Right ventricle myocardium inferior (tissue), 1 donor: ENCODE results near the gene TMEM132D. TPM values are rescaled to one million over a fixed set of nuclear protein-coding genes. Genes with fewer than 3 reads are reported as not detected.

Experiments used
- ATAC-seq: fragments of 200-7000 bp; cut with Tn5 transposase; one replicate; pipeline ENCODE4 v1.9.1; 2020; ENCODE audit warnings: mild to moderate bottlenecking, moderate library complexity
- DNase-seq: peaks from one replicate; pipeline ENCODE4 v3.0.0; 2021; ENCODE audit errors: missing footprints
- intact Hi-C: fragments of 100-400 bp; cut with DNase I; formaldehyde crosslinking; loops from one replicate; pipeline ENCODE4 v1.11.0; 2022
- total RNA-seq: library from RNA; stranded (reverse); fragmentation: NEBNext Ultra II Directional; extraction: Animal tissue kit (Norgen Biotek cat#: 25700); gene quantifications from one replicate; pipeline ENCODE4 v1.2.1, GENCODE V29; 2021
- donor health status: DM: no; HTN: yes; CAD: no; lungs with severe emphysema.

The TMEM132D gene
- total RNA-seq, 1 donor from 2014 or later, result not detected

DNA sequence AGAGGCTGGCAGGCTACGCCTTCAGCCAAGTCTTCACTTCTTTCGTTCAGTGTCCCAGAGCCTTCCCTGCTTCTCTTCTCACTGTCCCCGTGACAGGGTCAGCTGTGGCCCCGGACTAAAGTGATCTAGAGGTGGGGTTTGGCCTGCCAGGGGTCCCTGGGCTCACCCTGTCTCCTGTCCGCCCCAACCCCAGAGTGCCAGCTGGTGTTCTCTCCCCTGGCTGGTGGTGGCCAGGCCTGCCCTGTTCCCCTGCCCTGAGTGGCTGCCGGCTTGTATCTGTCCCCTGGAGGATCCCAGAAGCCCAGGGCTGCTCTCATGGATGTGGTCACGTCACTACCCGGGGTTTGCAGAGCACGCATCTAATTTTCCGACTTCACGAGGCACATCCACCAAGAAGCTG, 753.1 kb downstream of the TMEM132D start:
- DNase-seq (no peak), ATAC-seq (no peak)
- intact Hi-C loops, result no loop called here

DNA sequence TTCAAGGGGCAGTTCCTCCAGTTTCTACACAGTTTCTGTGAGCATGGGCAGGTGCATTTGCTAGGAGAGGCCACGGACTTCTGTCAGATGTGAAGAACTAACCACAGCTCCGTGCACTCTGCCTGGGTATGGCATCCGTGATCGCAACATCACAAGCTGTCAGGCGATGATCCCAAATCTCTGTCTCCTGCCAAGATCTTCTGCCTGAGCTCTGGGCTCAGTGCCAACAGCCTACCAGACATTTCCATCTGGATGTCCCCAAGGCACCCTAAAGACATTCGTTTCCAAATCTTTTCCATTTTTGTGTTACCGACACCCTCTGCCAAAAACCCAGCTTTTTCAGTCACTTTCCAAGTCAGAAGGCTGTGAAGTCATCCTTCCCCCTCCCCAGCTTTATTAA, 758.4 kb downstream of the TMEM132D start:
- intact Hi-C loops, result no loop called here
- ATAC-seq, result no peak
- DNase-seq, result no peak

DNA sequence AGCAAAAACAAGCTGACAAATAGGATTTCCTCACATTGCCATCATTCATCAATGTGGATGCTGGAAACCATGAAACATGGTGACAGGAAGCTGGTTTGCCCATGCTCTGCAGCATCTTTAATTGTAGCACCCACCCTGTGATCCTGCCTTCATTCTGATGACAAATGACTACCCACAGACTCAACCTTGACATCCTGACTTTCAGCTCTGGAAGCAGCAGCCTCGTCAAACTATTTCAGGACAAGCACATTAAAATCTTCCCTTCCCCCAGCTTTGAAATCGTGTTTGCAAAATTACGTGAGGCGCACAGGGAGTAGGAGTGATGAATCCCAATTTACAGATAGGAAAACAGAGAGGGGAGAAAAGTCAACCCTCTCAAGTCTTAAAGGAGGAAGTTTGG, 765.0 kb downstream of the TMEM132D start:
- no peak for DNase-seq
- intact Hi-C loops, result no loop called here
- ATAC-seq, result no peak

DNA sequence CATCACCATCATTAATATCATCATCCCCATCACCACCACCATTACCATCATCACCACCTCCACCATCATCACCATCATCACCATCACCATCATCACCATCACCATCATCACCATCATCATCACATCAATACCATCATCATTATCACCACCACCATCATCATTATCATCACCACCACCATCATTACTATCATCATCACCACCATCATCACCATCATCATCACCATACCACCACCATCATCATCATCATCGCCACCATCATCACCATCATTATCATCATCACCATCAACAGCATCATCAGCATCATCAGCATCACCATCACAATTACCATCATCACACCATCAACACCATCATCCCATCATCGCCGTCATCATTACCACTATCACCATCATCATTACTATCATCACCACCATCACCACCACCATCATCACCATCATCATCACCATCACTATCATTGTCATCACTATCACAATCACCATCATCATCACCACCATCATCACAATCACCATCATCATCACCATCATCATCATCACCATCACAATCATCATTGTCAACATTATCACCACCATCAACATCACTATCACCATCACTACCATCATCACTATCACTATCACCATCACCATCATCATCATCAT, 767.0 kb downstream of the TMEM132D start:
- ATAC-seq, result no peak
- intact Hi-C loops, result no loop called here
- no peak for DNase-seq

DNA sequence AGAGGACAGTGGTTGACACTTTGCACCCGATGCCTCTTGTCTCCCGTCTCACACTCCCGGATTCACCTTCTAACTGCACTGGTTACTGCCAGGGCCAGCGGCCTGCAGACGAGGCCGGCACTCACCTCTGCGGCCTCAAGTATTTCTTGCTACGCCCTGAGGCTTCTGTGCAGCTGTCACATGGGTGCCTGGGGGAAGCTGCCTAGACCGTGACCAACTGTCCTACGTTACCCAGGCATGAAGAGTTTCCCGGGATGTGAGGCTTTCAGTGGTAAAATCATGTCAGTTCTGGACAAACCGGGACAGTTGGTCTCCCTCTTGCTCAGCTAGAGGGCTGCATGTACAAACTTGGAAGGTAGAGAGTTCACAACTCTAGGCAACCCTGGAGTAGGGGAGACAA, 776.1 kb downstream of the TMEM132D start:
- DNase-seq, result no peak
- intact Hi-C loops, result no loop called here
- ATAC-seq, result no peak

DNA sequence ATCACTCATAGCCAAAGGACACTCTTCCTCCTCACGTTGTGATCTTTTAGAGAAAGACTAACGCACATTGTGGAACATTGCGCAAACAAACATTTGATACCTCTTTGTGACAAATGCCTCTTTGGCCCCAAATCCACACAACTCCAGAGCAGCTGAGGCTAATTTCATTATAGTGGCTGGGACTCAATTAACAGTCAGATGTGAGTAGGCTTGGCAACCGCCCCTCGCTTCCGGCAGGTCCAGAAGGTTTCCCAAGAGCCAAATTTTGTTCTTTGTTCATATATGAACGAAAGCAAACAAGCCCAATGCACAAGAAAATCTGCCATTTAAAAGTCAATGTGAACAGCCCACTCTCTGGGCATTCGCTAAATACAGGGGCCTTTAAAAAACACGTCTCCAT, 776.6 kb downstream of the TMEM132D start:
- intact Hi-C loops, result no loop called here
- DNase-seq, result no peak
- ATAC-seq, result no peak

DNA sequence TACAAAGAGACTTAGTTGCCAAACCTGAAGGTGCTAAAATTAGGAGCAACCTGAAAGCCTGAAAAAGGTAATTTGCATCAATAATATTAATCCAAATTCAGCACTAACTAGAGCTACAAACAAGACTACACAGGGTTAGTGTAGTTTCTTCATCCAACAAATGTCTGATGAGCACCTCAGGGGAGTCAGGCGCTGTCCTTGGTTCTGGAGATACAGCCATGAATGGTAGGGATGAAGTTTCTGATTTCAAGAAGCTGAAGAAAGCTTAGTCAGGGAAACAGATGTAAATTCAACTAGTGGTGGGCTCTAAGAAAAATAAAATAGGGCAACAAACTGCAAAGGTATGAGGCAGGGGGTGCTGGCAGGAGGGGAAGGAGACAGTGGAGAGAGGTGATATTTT, 784.3 kb downstream of the TMEM132D start:
- intact Hi-C loops, result no loop called here
- no peak for ATAC-seq
- DNase-seq, result no peak

DNA sequence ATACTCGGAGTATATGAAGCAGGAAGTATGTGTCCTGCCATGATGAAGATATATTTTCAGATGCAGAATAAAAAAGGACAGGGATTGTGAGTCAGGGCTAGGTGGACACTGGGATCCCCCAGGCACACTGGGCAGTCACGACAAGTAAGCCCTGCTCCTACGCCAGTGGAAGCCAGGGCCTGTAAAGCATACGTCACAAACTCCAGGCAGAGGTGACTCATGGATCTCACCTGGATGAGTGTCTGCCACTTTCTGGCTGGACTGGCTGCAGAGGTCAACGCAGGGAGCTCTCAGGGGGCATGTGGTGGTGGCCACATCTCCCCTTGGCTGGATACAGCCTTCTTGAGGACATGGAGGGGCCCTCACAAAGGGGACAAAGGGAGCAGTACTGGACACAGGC, 788.3 kb downstream of the TMEM132D start:
- no peak for ATAC-seq
- intact Hi-C loops, result no loop called here
- DNase-seq, result no peak

DNA sequence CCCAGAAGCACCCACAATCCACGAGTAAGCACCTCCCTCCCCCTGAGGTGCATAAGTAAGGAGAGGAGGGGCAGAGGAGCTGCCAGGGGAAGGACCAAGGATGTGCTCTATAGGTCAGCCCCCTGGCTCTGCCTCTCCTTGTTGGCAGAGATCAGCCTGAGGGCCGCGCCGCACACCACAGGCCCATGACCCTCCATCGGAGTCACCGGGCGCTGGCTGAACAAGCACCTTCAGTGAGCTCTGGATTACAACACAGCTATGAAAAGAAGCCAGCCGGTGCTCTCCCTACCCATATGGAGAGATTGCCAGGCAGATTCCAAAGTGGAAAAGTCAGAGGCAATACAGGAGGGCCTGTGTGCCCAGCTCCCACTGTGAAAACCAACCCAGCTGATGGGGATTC, 793.2 kb downstream of the TMEM132D start:
- no peak for ATAC-seq
- intact Hi-C loops, result no loop called here
- DNase-seq, result no peak

DNA sequence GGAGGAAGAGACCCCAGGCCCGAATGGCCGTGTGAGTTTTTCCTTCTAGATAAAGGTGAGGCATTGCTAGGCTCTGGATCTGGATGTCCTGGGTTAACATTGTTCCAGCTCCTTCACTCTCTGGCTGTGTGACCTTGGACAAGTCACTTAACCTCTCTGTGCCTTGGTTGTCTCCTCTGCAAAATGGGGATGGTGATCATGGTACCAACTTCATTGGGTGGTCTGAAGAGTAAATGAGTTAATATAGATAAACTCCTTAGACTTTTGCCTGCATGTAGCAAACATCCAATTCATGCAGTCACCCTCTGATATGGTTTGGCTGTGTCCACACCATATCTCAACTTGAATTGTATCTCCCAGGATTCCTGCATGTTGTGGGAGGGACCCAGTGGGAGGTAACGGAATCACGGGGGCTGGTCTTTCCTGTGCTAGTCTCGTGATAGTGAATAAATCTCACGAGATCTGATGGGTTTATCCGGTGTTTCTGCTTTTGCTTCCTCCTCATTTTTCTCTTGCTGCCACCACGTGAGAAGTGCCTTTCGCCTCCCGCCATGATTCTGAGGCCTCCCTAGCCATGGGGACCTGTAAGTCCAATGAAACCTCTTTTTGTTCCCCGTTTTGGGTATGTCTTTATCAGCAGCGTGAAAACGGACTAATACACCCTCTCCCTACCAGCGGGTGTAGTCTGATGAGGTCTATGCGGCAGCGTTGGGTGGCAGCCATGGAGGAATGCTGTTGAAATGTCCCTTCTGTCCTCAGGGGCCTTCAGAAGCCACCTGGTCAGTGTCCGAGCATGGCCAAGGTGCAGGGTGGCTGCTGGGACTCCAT, 794.4 kb downstream of the TMEM132D start:
- DNase-seq, result no peak
- intact Hi-C loops, result no loop called here
- ATAC-seq, result no peak

DNA sequence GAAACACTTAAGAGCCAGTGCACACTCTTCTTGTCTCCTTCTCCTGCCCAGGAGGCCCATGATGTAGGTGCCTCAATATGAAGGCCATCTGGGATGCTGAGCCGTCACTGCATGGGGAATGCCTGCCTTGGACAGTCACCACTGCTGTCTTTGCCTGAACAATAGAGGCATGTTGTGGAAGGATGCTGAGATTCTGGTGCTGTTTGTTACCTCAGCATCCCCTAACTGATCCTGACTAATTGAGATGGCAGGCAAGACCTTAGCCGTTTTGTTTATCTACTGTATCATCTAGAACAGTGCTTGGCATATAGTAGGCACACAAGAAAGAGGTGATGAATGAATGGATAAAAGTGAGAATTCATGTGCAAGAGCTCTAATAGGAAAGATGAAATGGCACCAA, 797.1 kb downstream of the TMEM132D start:
- no peak for ATAC-seq
- intact Hi-C loops, result no loop called here
- no peak for DNase-seq

DNA sequence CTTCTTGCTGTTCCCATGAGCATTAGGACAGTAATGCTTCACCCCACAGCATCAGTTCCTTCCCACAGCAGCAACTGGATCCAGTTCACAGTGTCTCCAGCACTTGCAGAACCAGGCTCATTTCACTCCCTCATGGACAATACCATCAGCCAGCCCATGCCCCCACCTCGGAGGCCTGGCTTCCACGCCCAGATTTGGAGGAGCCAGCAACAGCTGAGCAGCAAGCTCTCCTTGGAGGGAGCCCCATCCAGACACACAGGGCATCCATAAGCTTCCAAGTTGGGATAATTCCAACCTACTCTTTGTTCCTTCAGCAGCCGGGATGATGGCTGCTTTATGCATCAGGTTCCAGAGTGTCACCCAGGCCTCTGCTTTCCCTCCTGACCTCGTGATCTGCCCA, 800.6 kb downstream of the TMEM132D start:
- intact Hi-C loops, result no loop called here
- ATAC-seq, result no peak

DNA sequence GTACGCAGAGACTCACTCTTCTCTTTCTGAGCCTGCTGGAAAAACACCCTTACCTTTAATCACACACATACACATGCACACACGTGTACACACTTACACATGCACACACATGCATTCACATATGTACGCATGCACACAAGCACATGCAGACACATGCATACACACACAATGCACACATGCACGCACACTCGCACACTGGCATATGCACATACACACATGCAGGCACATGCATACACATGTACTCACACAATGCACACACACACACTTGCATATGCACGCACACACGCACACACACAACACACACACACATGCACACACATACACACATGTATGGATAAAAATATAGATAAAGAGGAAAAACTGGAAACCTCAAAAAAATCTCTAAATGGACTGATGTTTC, 801.6 kb downstream of the TMEM132D start:
- intact Hi-C loops, result no loop called here
- DNase-seq (no peak), ATAC-seq (no peak)

More for the DNA sequence above, 800.6 kb downstream of the TMEM132D start:
- no peak for DNase-seq

DNA sequence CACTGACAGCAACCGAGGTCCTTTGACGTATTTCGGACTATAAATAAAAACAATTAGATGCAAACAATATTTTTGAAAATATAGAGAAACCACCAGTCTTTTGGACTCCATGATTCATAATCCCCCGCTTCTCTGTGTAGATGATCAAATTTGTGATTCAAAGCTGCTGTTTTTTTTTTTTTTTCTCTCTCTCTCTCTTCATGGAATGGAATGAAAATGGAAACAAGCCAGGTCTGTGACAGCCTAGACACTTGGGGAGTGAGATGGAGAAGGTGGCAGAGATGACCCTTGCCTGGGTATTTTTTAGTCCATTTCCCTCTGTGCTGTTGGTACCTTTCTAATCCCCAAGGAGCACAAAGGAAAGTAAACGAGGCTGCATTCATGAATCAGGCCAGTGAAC, 802.0 kb downstream of the TMEM132D start:
- DNase-seq (no peak), ATAC-seq (no peak)
- intact Hi-C loops, result no loop called here

DNA sequence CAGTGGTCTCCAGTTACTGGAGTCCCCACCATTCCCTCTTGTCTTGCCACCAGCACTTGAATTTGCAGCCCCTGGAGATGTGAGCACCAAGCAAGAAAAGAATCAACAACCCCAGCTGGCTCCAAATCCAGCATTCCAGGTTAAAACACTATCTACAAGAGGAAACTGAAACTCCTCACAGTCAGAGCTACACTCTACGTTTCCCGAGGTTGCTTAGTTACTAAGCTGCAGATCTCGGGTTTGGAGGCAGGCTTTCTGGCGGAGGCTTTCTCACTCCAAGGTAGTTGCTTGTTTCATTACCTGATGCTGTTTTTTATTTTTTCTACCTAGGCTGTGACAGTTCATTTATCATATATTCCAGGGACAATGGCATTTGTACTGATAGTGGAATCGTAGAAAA, 802.4 kb downstream of the TMEM132D start:
- intact Hi-C loops, result no loop called here
- no peak for DNase-seq
- no peak for ATAC-seq

DNA sequence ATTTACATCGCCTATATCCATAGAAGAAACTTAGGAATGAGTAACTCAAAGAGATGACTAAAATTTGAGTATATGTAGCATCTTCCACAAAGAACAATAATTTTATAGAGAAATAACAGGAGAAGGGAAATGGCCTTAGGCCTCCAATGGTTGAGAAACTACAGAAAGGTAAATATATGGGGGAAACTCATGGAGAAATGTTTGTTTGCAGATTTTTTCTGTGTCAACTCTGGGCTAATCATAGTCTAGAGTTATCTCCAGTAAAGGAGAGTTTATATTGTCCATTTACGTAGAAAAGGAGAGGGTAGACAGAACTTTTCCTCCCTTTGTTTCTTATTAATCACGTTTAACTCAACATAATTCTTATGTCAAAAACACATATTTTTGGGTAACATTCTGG, 806.4 kb downstream of the TMEM132D start:
- no peak for ATAC-seq
- intact Hi-C loops, result no loop called here
- no peak for DNase-seq

DNA sequence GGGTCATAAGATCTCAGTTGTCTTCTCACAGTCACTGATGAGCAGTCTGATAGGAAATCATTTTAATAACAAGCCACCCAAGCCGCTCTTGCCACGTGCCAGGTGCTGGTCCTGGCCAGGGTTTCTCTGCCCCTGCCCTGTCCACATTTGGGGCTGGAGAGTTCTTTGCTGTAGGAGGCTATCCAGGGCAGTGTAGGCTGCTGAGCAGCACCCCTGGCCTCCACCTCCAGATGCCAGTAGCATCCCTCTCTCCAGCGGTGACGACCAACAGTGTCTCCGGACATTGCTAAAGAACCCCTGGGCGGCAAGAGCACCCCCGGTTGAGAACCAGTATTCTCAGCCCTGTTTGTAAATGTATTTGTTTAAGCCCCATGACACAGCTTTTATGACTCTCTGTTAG, 806.9 kb downstream of the TMEM132D start:
- ATAC-seq (no peak), DNase-seq (no peak)
- intact Hi-C loops, result no loop called here

DNA sequence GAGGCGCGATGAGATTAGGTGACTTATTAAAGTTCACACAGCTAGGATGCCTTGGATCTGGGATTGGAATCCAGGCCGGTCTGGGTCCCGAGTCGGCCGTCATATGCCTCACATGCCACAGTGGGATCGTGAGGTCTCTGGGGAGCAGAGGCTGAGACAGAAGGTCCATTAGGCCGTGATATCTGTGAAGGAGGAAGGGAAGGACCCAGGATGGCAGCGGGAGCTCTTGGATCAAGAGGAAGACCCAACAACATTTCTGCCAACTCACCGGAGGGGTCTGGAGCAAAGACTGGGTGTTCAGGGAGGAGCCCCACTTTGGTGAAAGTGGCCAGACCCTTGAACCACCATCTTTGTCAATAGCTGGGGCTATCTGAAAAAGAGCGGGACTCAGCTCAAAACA, 807.6 kb downstream of the TMEM132D start:
- ATAC-seq (no peak), DNase-seq (no peak)
- intact Hi-C loops, result no loop called here

DNA sequence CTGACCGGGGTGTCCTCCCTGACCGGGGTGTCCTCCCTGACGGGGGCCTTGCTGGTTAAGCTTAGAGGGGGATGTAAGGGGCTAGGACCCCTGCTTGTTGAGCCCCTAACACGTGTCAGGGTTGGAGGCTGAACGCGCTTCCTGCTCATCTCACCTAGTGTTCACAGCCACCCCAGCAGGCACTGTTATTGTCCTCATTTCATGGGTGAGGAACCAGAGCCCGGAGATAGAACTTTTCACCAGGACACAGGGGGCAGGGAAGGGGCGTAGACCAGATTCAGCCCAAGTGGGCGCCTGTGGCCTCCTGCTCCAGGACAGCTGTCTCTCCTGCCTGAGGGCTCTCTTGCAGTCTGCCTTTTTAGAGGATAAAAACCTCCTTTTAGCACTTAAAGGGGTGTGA, 814.2 kb downstream of the TMEM132D start:
- DNase-seq (no peak), ATAC-seq (no peak)
- intact Hi-C loops, result no loop called here

DNA sequence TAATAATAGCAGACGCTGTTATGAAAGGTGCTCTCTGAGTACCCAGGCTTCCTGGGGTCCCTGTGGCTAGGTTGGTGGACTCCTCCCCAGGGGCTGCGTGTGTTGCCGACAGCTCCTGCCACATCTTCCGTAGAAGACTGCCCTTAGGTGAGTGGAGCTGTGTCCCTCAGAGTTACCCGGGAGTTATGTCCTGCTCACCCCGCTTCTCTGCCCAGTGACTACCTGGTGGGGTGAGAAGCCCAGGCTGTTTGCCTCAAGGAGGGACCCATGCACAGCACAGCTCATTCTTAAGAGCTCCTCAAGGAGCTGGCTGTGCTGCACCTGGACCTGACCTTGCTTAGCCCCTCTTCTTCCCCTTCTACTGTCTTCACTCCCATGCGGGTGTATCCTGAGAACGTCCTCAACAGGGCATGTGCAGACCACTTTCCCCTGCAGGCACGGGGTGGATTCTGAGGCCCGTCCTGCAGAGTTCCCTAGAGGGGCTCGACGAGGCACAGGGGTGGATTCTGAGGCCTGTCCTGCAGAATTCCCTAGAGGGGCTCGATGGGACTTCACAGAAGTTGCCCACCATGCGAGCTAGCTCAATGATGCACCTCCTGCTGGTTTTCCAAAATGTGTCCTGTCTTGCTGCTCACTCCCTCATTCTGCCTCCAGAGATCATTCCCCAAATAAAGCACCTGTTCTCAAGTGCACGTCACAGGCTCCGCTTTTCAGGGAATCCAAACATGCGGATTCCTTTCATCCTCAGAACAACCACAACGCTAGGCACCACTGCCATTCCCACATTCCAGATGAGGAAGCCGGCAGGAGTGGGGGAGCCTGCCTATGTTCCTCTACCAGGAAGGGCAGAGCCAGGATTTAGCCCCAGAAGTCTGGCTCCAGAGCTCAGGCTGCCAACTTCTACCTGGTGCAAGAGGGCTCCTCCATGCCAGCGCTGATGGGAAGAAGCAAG, 818.7 kb downstream of the TMEM132D start:
- ATAC-seq (no peak), DNase-seq (no peak)
- intact Hi-C loops, result no loop called here
